H1 (cell line): ENCODE results near the gene CACNG7. TPM values are rescaled to one million over a fixed set of nuclear protein-coding genes. Genes with fewer than 3 reads are reported as not detected.

Source experiments
- CTCF ChIA-PET: fragments of 300-600 bp; sonication (Branson Sonifier 250); formaldehyde crosslinking; loops from one replicate; lab custom pipeline; 2021; ENCODE audit not compliant: partially characterized antibody; lab: Charles Lee
- POLR2A ChIA-PET: fragments of 300-600 bp; sonication (Branson Sonifier 250); formaldehyde crosslinking; loops from one replicate; lab custom pipeline; 2021; ENCODE audit warnings: inconsistent platforms; ENCODE audit not compliant: partially characterized antibody; lab: Charles Lee
- DNase-seq, 2 experiments: peaks; one replicate each; pipeline versions ENCODE4 v3.0.0 to v3.0.0-alpha.2; 2010 to 2022; ENCODE audit warnings: low spot score in 2 of 2, low read depth in 1 of 2, mixed read lengths in 1 of 2
- FAIRE-seq: peaks from 2 replicates; lab custom pipeline; 2011; peaks lifted over from hg19 to GRCh38; lab: Jason Lieb, UNC
- H2AFZ ChIP-seq: 2 replicates; pipeline ENCODE4 v1.8.1; 2012; ENCODE audit warnings: low read length, inconsistent platforms
- H2AK5ac ChIP-seq: 2 replicates; pipeline ENCODE4 v1.6.1; 2013; ENCODE audit warnings: low read depth, low read length
- H2BK120ac ChIP-seq: replicated peaks from 2 replicates; pipeline ENCODE3; 2013; ENCODE audit warnings: low read depth, low read length, inconsistent platforms
- H2BK12ac ChIP-seq: 2 replicates; pipeline ENCODE4 v1.6.1; 2013; ENCODE audit warnings: low read depth, low read length
- H2BK15ac ChIP-seq: 2 replicates; pipeline ENCODE4 v1.6.1; 2013; ENCODE audit warnings: low read length
- H2BK20ac ChIP-seq: 2 replicates; pipeline ENCODE4 v1.6.1; 2013; ENCODE audit warnings: low read length
- H2BK5ac ChIP-seq: 2 replicates; pipeline ENCODE4 v1.6.1; 2013; ENCODE audit warnings: low read depth, low read length
- H3K14ac ChIP-seq: 2 replicates; pipeline ENCODE4 v1.6.1; 2013; ENCODE audit warnings: inconsistent platforms; ENCODE audit not compliant: insufficient read length
- H3K18ac ChIP-seq: 2 replicates; pipeline ENCODE4 v1.6.1; 2013; ENCODE audit warnings: low read length; ENCODE audit errors: extremely low read depth
- H3K23ac ChIP-seq: 2 replicates; pipeline ENCODE4 v1.6.1; 2013; ENCODE audit warnings: inconsistent platforms; ENCODE audit not compliant: insufficient read length
- H3K23me2 ChIP-seq: 2 replicates; pipeline ENCODE4 v1.6.1; 2013; ENCODE audit warnings: low read depth, low read length
- H3K27ac ChIP-seq: 2 replicates; pipeline ENCODE4 v1.6.1; 2011; ENCODE audit warnings: low read depth, low read length, inconsistent platforms
- H3K27me3 ChIP-seq, 4 experiments: replicated peaks in 1 of 4; 1 replicate in 1 of 4; 2 replicates in 3 of 4; pipeline versions ENCODE4 v1.6.1 to v1.8.1; 2011 to 2013; ENCODE audit warnings: low read length in 3 of 4, mild to moderate bottlenecking in 3 of 4, inconsistent platforms in 2 of 4, mixed read lengths in 2 of 4, moderate library complexity in 1 of 4; ENCODE audit not compliant: control insufficient read depth in 3 of 4, insufficient read depth in 3 of 4; ENCODE audit errors: extremely low read depth in 1 of 4
- H3K36me3 ChIP-seq, 4 experiments: 2 replicates each; pipeline versions ENCODE4 v1.6.1 to v1.8.1; 2011 to 2013; ENCODE audit warnings: mild to moderate bottlenecking in 4 of 4, low read length in 3 of 4, moderate library complexity in 2 of 4, control low read depth in 1 of 4, inconsistent platforms in 1 of 4; ENCODE audit not compliant: insufficient read depth in 4 of 4, control insufficient read depth in 2 of 4
- H3K4ac ChIP-seq: replicated peaks from 2 replicates; pipeline ENCODE3; 2013; ENCODE audit warnings: low read length, low read depth, mixed read lengths, inconsistent platforms; ENCODE audit not compliant: insufficient read length
- H3K4me1 ChIP-seq, 4 experiments: replicated peaks in 1 of 4; 1 replicate in 1 of 4; 2 replicates in 3 of 4; pipeline versions ENCODE4 v1.6.1 to v1.8.1; 2011 to 2013; ENCODE audit warnings: low read length in 3 of 4, inconsistent platforms in 2 of 4, mixed read lengths in 1 of 4; ENCODE audit not compliant: insufficient read depth in 4 of 4, control insufficient read depth in 3 of 4
- H3K4me2 ChIP-seq, 2 experiments: 2 replicates each; pipeline versions ENCODE4 v1.6.1 to v1.8.1; 2011 to 2013; ENCODE audit warnings: low read depth in 2 of 2, low read length in 2 of 2, control low read depth in 1 of 2, inconsistent platforms in 1 of 2, mild to moderate bottlenecking in 1 of 2; ENCODE audit not compliant: insufficient read depth in 1 of 2
- H3K4me3 ChIP-seq, 4 experiments: fragments of 200-600, 300-600 bp in 1 of 4; sonication (generic), shearing (Covaris generic), sonication (Bioruptor Twin) in 1 of 4; 2 replicates each; pipeline versions ENCODE4 v1.5.1 to v1.8.1; 2011 to 2016; ENCODE audit warnings: low read length in 4 of 4, low read depth in 3 of 4, control low read depth in 2 of 4, inconsistent platforms in 2 of 4, mild to moderate bottlenecking in 2 of 4, mixed read lengths in 1 of 4, moderate library complexity in 1 of 4; ENCODE audit not compliant: insufficient read depth in 2 of 4; ENCODE audit errors: extremely low read depth in 1 of 4
- H3K56ac ChIP-seq: replicated peaks from 2 replicates; pipeline ENCODE3; 2013; ENCODE audit warnings: low read depth, mild to moderate bottlenecking, mixed read lengths, low read length, inconsistent platforms; ENCODE audit not compliant: insufficient read length
- H3K79me1 ChIP-seq: 2 replicates; pipeline ENCODE4 v1.6.1; 2013; ENCODE audit warnings: low read depth, low read length, control low read depth
- H3K79me2 ChIP-seq, 2 experiments: 2 replicates each; pipeline versions ENCODE4 v1.6.1 to v1.8.1; 2012 to 2013; ENCODE audit warnings: low read length in 2 of 2, mild to moderate bottlenecking in 2 of 2, inconsistent platforms in 1 of 2; ENCODE audit not compliant: insufficient read depth in 2 of 2, control insufficient read depth in 1 of 2
- H3K9ac ChIP-seq, 4 experiments: replicated peaks in 1 of 4; 1 replicate in 1 of 4; 2 replicates in 3 of 4; pipeline versions ENCODE4 v1.6.1 to v1.8.1; 2011 to 2013; ENCODE audit warnings: low read depth in 3 of 4, low read length in 3 of 4, control low read depth in 2 of 4, mild to moderate bottlenecking in 2 of 4, moderate library complexity in 2 of 4, inconsistent platforms in 1 of 4; ENCODE audit errors: extremely low read depth in 1 of 4
- H3K9me3 ChIP-seq, 2 experiments: 2 replicates each; pipeline versions ENCODE4 v1.6.1 to v1.8.1; 2012 to 2013; ENCODE audit warnings: mild to moderate bottlenecking in 2 of 2, moderate library complexity in 2 of 2, control low read depth in 1 of 2, inconsistent platforms in 1 of 2, low read depth in 1 of 2, low read length in 1 of 2, mixed read lengths in 1 of 2; ENCODE audit not compliant: insufficient read depth in 2 of 2
- H4K20me1 ChIP-seq, 2 experiments: replicated peaks in 1 of 2; 2 replicates each; pipeline versions ENCODE3 to v1.8.1; 2011 to 2013; ENCODE audit warnings: inconsistent platforms in 2 of 2, low read length in 2 of 2, mild to moderate bottlenecking in 1 of 2; ENCODE audit not compliant: insufficient read depth in 2 of 2, control insufficient read depth in 1 of 2
- H4K5ac ChIP-seq: 2 replicates; pipeline ENCODE4 v1.6.1; 2013; ENCODE audit warnings: low read length, low read depth, mixed read lengths, inconsistent platforms; ENCODE audit not compliant: insufficient read length
- H4K8ac ChIP-seq: 2 replicates; pipeline ENCODE4 v1.8.0; 2013; ENCODE audit warnings: mild to moderate bottlenecking, moderate library complexity, low read length, inconsistent platforms; ENCODE audit not compliant: insufficient read depth; ENCODE audit errors: extremely low read depth
- H4K91ac ChIP-seq: replicated peaks from 2 replicates; pipeline ENCODE3; 2013; ENCODE audit warnings: low read length, mixed read lengths, inconsistent platforms; ENCODE audit not compliant: insufficient read length
- FOSL1 ChIP-seq: IDR thresholded peaks from 2 replicates; pipeline ENCODE4 v1.6.1; 2011; ENCODE audit warnings: mild to moderate bottlenecking, low read depth, low read length, moderate library complexity; ENCODE audit not compliant: insufficient read depth
- GABPA ChIP-seq: IDR thresholded peaks from 2 replicates; pipeline ENCODE4 v1.6.1; 2011; ENCODE audit warnings: mild to moderate bottlenecking, low read length, moderate library complexity, borderline replicate concordance; ENCODE audit not compliant: insufficient read depth
- SIN3A ChIP-seq, 2 experiments: IDR thresholded peaks in 1 of 2; conservative IDR thresholded peaks in 1 of 2; 2 replicates each; pipeline ENCODE4 v1.6.1; 2011 to 2012; ENCODE audit warnings: low read length in 2 of 2, improper control_type of control experiment in 1 of 2, low read depth in 1 of 2, mild to moderate bottlenecking in 1 of 2
- WGBS, 2 experiments: shearing (Covaris generic) in 1 of 2; methylation state at CpG; one replicate each; pipeline versions ENCODE4 v1.1.6 to v1.1.7; 2013 to 2015; ENCODE audit warnings: low lambda C conversion rate in 2 of 2, mixed read lengths in 2 of 2, inconsistent platforms in 1 of 2, low coverage in 1 of 2, missing lambda C conversion rate in 1 of 2; ENCODE audit not compliant: insufficient replicate concordance in 2 of 2, insufficient coverage in 1 of 2, insufficient read length in 1 of 2; ENCODE audit errors: extremely low coverage in 1 of 2, missing lambda C conversion rate in 1 of 2; 5-methylcytosine and 5-hydroxymethylcytosine counted together
- polyA plus RNA-seq, 7 experiments: library from polyadenylated mRNA; depleted of rRNA in 3 of 7; stranded (reverse) in 5 of 7; unstranded in 2 of 7; fragments of >200 nt in 5 of 7; fragments of 200-250 nt in 2 of 7; gene quantifications; 1 replicate in 5 of 7; 2 replicates in 1 of 7; 4 replicates in 1 of 7; pipeline versions ENCODE4 v1.2.1 to v1.2.3, GENCODE V29; 2011 to 2013; ENCODE audit warnings: missing spikeins in 2 of 7, mixed read lengths in 2 of 7
- total RNA-seq: library from RNA; stranded (reverse); fragmentation: NEBNext Ultra II Directional; extraction: Animal tissue kit (Norgen Biotek cat#: 25700); gene quantifications from 2 replicates; pipeline ENCODE4 v1.2.1, GENCODE V29; 2021

CACNG7 gene
- total and polyA plus RNA-seq, 2 of the 8 experiments (the other 6 are each of a cell fraction or from before 2014, with no cell fraction given): 28.9 to 69.8 TPM

GRCh38 chr19:53961523-53962356 lies 52.7 kb downstream of the CACNG7 start:
- peaks cover 0 to 3% (median 1%) of the 10 kb centered on the region in 4 experiments; a peak in 2 of 7 replicates for H3K27me3 ChIP-seq
- H3K56ac ChIP-seq: no peak overlapping the region
- H3K4me1 ChIP-seq: peaks cover 7 to 21% (median 12%) of the 10 kb centered on the region in 4 experiments
- H4K5ac ChIP-seq: no peak overlapping the region
- CTCF ChIA-PET: interaction anchor here (0.6 to 3.6 kb wide), 5 partner anchors 14 to 537 kb away, joined by 3 to 23 read pairs (median 3); no protein-coding TSS in a partner anchor
- no peak overlapping the region for H2AFZ ChIP-seq
- peaks cover under 1 to 20% (median 9%) of the 10 kb centered on the region in 4 experiments; a peak in 5 of 8 replicates for H3K36me3 ChIP-seq
- H2AK5ac ChIP-seq: no peak overlapping the region
- no peak overlapping the region for H2BK20ac ChIP-seq
- H2BK120ac ChIP-seq: no peak overlapping the region
- no peak overlapping the region for H2BK15ac ChIP-seq
- POLR2A ChIA-PET: interaction anchor here (1.0 to 5.6 kb wide), 13 partner anchors 9 to 96 kb away, joined by 3 to 41 read pairs (median 4); no protein-coding TSS in a partner anchor
- peak overlapping the region; percentile 48 to 88 (median 64) for H3K4me3 ChIP-seq
- no peak for FAIRE-seq
- WGBS, 2 experiments: 1% methylated on average over 20 of the region's 32 CpGs; no CpG with 5 or more reads in 1 of the 2 experiments
- H3K23ac ChIP-seq: no peak overlapping the region
- no peak overlapping the region for H4K8ac ChIP-seq
- no peaks in the 10 kb centered on the region for H3K9me3 ChIP-seq
- H3K4me2 ChIP-seq: peak overlapping the region; percentile 90 to 91
- H3K79me2 ChIP-seq: peaks cover 0 to 20% of the 10 kb centered on the region in 2 experiments; a peak in 1 of 4 replicates
- peak overlapping the region; percentile 21 for H3K4ac ChIP-seq
- no peak for TF ChIP-seq FOSL1
- TF ChIP-seq GABPA: peak; percentile 95
- 0 out of 4 replicates have a peak, but pooled peaks of 1 of the 2 experiments have one; percentile 31 for TF ChIP-seq SIN3A (conservative IDR thresholded peaks at IDR 0.05 in 1 of 2, IDR thresholded peaks at IDR 0.05 in 1 of 2; ENCODE audit: low read depth in 1 of 2, low read length in 2 of 2)
- TF ChIP-seq, all 59 proteins: peak for 2
- no peak for DNase-seq
- Histone ChIP-seq H4K91ac (peak overlapping the region; percentile 56), H3K14ac (no peak overlapping the region), H3K9ac (peak overlapping the region in 1 of 4 experiments; percentile 29; a peak in 1 of 7 replicates), H3K27ac (no peak overlapping the region), H3K18ac (peak overlapping the region; percentile 87; the same call in 1 of the 2 replicates), H3K23me2 (peaks cover 37% of the 10 kb centered on the region), H3K79me1 (peaks cover 6% of the 10 kb centered on the region; the same call in 1 of the 2 replicates), H4K20me1 (peaks cover 0 to 2% of the 10 kb centered on the region in 2 experiments), H2BK5ac (no peak overlapping the region), H2BK12ac (peak overlapping the region; percentile 75; the same call in 1 of the 2 replicates)
